GM23338 (cell line): ENCODE measurements around the gene RWDD1. TPM values are rescaled to one million over a fixed set of nuclear protein-coding genes. Genes with fewer than 3 reads are reported as not detected.

Experiments
- ATAC-seq: fragments of 200-7000 bp; cut with Tn5 transposase; 3 replicates; pipeline ENCODE4 v1.9.1; 2020
- DNase-seq: peaks from one replicate; pipeline ENCODE4 v3.0.0-alpha.2; 2015; ENCODE audit warnings: low spot score
- H2AFZ ChIP-seq: fragments of 200-600 bp; sonication (generic); 2 replicates; pipeline ENCODE4 v1.8.0; 2016; ENCODE audit warnings: antibody characterized with exemption, mild to moderate bottlenecking, moderate library complexity
- H3F3A ChIP-seq: fragments of 200-600 bp; sonication (generic); replicated peaks from 2 replicates; pipeline ENCODE4 v1.8.0; 2017; ENCODE audit warnings: antibody characterized with exemption, mixed run types, low read depth
- H3K27ac ChIP-seq: fragments of 200-600 bp; sonication (generic); 2 replicates; pipeline ENCODE4 v1.6.1; 2016; ENCODE audit warnings: low read depth
- H3K27me3 ChIP-seq: fragments of 200-600 bp; sonication (generic); 2 replicates; pipeline ENCODE4 v1.8.0; 2016; ENCODE audit warnings: mild to moderate bottlenecking, mixed run types, moderate library complexity; ENCODE audit not compliant: insufficient read depth
- H3K36me3 ChIP-seq: fragments of 200-600 bp; sonication (generic); 2 replicates; pipeline ENCODE4 v1.8.0; 2016; ENCODE audit warnings: mild to moderate bottlenecking; ENCODE audit not compliant: insufficient read depth
- H3K4me1 ChIP-seq: fragments of 200-600 bp; sonication (generic); 2 replicates; pipeline ENCODE4 v1.8.0; 2016; ENCODE audit warnings: mild to moderate bottlenecking, moderate library complexity; ENCODE audit not compliant: insufficient read depth
- H3K4me2 ChIP-seq: fragments of 200-600 bp; sonication (generic); 2 replicates; pipeline ENCODE4 v1.7.1; 2017; ENCODE audit warnings: mixed run types
- H3K4me3 ChIP-seq: fragments of 200-600 bp; sonication (generic); 2 replicates; pipeline ENCODE4 v1.6.1; 2016; ENCODE audit warnings: mixed run types
- H3K79me2 ChIP-seq: fragments of 200-600 bp; sonication (generic); replicated peaks from 2 replicates; pipeline ENCODE4 v1.8.0; 2017; ENCODE audit warnings: mild to moderate bottlenecking; ENCODE audit not compliant: insufficient read depth
- H3K9me2 ChIP-seq: fragments of 200-600 bp; sonication (generic); 2 replicates; pipeline ENCODE4 v1.8.0; 2017; ENCODE audit not compliant: insufficient read depth
- H4K20me1 ChIP-seq: fragments of 200-600 bp; sonication (generic); replicated peaks from 2 replicates; pipeline ENCODE4 v1.8.0; 2017; ENCODE audit warnings: mild to moderate bottlenecking; ENCODE audit not compliant: insufficient read depth
- H3K27ac Mint-ChIP-seq: 2 replicates; pipeline ENCODE4 v1.8.0; 2020; ENCODE audit warnings: inconsistent platforms, mild to moderate bottlenecking, moderate library complexity, mixed read lengths
- H3K27me3 Mint-ChIP-seq: 3 replicates; pipeline ENCODE4 v1.8.0; 2022; ENCODE audit warnings: low read depth, mild to moderate bottlenecking, moderate library complexity, mixed read lengths, inconsistent platforms; ENCODE audit not compliant: insufficient read depth, poor library complexity
- H3K36me3 Mint-ChIP-seq: 3 replicates; pipeline ENCODE4 v1.8.0; 2021; ENCODE audit warnings: low read depth, mild to moderate bottlenecking, inconsistent platforms, moderate library complexity, mixed read lengths
- H3K4me1 Mint-ChIP-seq: 3 replicates; pipeline ENCODE4 v1.8.0; 2020; ENCODE audit warnings: mild to moderate bottlenecking, inconsistent platforms, mixed read lengths
- H3K4me3 Mint-ChIP-seq: 3 replicates; pipeline ENCODE4 v1.8.0; 2021; ENCODE audit warnings: moderate library complexity, mild to moderate bottlenecking, inconsistent platforms, mixed read lengths
- H3K9me3 Mint-ChIP-seq: 3 replicates; pipeline ENCODE4 v1.8.0; 2020; ENCODE audit warnings: moderate library complexity, mild to moderate bottlenecking, inconsistent platforms, mixed read lengths
- CREB1 ChIP-seq: fragments of 250-450 bp; sonication (Bioruptor Pico); IDR thresholded peaks from 2 replicates; pipeline ENCODE4 v1.5.0; 2020; ENCODE audit warnings: low read depth, mild to moderate bottlenecking, moderate library complexity
- CTCF ChIP-seq, 2 experiments: fragments of 200-600 bp in 1 of 2; sonication (generic) in 1 of 2; conservative IDR thresholded peaks; 2 replicates each; pipeline versions ENCODE4 v1.5.1 to v1.6.1; 2016 to 2017; ENCODE audit warnings: antibody characterized with exemption in 2 of 2, low read depth in 2 of 2, mild to moderate bottlenecking in 2 of 2, moderate library complexity in 1 of 2
- ETS1 ChIP-seq: IDR thresholded peaks from 2 replicates; pipeline ENCODE4 v1.6.1; 2016; ENCODE audit warnings: antibody characterized with exemption
- EZH2 ChIP-seq: fragments of 200-600 bp; sonication (generic); IDR thresholded peaks from one replicate; pipeline ENCODE4 v1.8.0; 2017; ENCODE audit warnings: antibody characterized with exemption, mild to moderate bottlenecking, low read depth; ENCODE audit not compliant: unreplicated experiment
- EZH2phosphoT487 ChIP-seq: fragments of 200-600 bp; sonication (generic); IDR thresholded peaks from one replicate; pipeline ENCODE4 v1.8.1; 2018; ENCODE audit warnings: antibody characterized with exemption; ENCODE audit not compliant: unreplicated experiment
- JUNB ChIP-seq: IDR thresholded peaks from one replicate; pipeline ENCODE4 v1.6.1; 2016; ENCODE audit warnings: antibody characterized with exemption; ENCODE audit not compliant: unreplicated experiment
- NANOG ChIP-seq: IDR thresholded peaks from 2 replicates; pipeline ENCODE4 v1.6.1; 2016; ENCODE audit warnings: antibody characterized with exemption, borderline replicate concordance
- POLR2AphosphoS5 ChIP-seq: IDR thresholded peaks from 2 replicates; pipeline ENCODE4 v1.6.1; 2016; ENCODE audit warnings: antibody characterized with exemption, low read depth
- STAT1 ChIP-seq: IDR thresholded peaks from one replicate; pipeline ENCODE4 v1.6.1; 2016; ENCODE audit warnings: antibody characterized with exemption; ENCODE audit not compliant: unreplicated experiment
- ZNF114 ChIP-seq: fragments of 250-450 bp; sonication (Bioruptor Pico); IDR thresholded peaks from 2 replicates; pipeline ENCODE4 v1.5.0; 2020; ENCODE audit warnings: mild to moderate bottlenecking, moderate library complexity
- ZNF331 ChIP-seq: fragments of 250-450 bp; sonication (Bioruptor Pico); IDR thresholded peaks from 2 replicates; pipeline ENCODE4 v1.5.0; 2020; ENCODE audit warnings: low read depth, mild to moderate bottlenecking, moderate library complexity
- polyA plus RNA-seq: library from polyadenylated mRNA; unstranded; fragments of >200 nt; fragmentation: Nextera tagmentation; extraction: Ambion mirVana; gene quantifications from 2 replicates; pipeline ENCODE4 v1.2.1, GENCODE V29; 2016
- total RNA-seq: library from RNA; depleted of rRNA; stranded (reverse); fragments of >200 nt; shearing (Covaris generic); gene quantifications from 2 replicates; pipeline ENCODE4 v1.2.3, GENCODE V29; 2014
- TF ChIP-seq, protein P1 (sequence below): fragments of 250-450 bp; sonication (Bioruptor Pico); IDR thresholded peaks from 2 replicates; pipeline ENCODE4 v1.5.0; 2020; ENCODE audit warnings: mild to moderate bottlenecking, moderate library complexity
- TF ChIP-seq, protein P2 (sequence below): IDR thresholded peaks from one replicate; pipeline ENCODE4 v1.6.1; 2018; ENCODE audit warnings: antibody characterized with exemption; ENCODE audit not compliant: unreplicated experiment

The RWDD1 gene
- total and polyA plus RNA-seq, 2 experiments from 2014 or later = 20.2 to 171 TPM

DNA sequence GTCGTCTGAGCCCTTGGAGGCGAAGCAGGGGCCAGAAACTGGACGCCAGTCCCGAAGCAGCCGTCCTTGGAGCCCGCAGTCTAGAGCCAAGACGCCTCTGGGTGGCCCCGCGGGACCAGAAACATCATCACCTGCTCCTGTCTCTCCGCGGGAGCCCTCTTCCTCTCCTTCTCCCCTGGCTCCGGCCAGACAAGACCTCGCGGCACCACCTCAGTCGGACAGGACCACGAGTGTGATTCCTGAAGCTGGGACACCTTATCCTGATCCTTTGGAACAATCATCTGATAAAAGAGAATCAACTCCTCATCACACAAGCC lies 45.4 kb downstream of the RWDD1 start:
- Mint-ChIP-seq H3K9me3 (no peaks in the 10 kb centered on the region), H3K36me3 (no peaks in the 10 kb centered on the region), H3K27ac (no peak overlapping the region), H3K4me1 (peaks cover 13% of the 10 kb centered on the region; the same call in 2 of the 3 replicates), H3K4me3 (peak overlapping the region; percentile 91), H3K27me3 (peaks cover 16% of the 10 kb centered on the region)
- Histone ChIP-seq H2AFZ (peak overlapping the region; percentile 98), H3K27me3 (peaks cover 15% of the 10 kb centered on the region), H3K36me3 (no peaks in the 10 kb centered on the region), H3K9me2 (no peaks in the 10 kb centered on the region), H3K4me3 (peak overlapping the region; percentile 56), H3K79me2 (no peaks in the 10 kb centered on the region), H3F3A (no peaks in the 10 kb centered on the region), H3K4me2 (peak overlapping the region; percentile 72), H3K4me1 (no peaks in the 10 kb centered on the region), H3K27ac (no peak overlapping the region), H4K20me1 (no peaks in the 10 kb centered on the region)
- ATAC-seq (peak; percentile 24), DNase-seq (peak; percentile 49)
- TF ChIP-seq EZH2phosphoT487 = no peak
- TF ChIP-seq STAT1 = no peak
- no peak for TF ChIP-seq NANOG
- no peak for TF ChIP-seq ZNF114 (CRISPR knock-in tag)
- TF ChIP-seq CTCF (conservative IDR thresholded peaks at IDR 0.05; ENCODE audit: low read depth in 2 of 2) = no peak
- TF ChIP-seq, protein P1, sequence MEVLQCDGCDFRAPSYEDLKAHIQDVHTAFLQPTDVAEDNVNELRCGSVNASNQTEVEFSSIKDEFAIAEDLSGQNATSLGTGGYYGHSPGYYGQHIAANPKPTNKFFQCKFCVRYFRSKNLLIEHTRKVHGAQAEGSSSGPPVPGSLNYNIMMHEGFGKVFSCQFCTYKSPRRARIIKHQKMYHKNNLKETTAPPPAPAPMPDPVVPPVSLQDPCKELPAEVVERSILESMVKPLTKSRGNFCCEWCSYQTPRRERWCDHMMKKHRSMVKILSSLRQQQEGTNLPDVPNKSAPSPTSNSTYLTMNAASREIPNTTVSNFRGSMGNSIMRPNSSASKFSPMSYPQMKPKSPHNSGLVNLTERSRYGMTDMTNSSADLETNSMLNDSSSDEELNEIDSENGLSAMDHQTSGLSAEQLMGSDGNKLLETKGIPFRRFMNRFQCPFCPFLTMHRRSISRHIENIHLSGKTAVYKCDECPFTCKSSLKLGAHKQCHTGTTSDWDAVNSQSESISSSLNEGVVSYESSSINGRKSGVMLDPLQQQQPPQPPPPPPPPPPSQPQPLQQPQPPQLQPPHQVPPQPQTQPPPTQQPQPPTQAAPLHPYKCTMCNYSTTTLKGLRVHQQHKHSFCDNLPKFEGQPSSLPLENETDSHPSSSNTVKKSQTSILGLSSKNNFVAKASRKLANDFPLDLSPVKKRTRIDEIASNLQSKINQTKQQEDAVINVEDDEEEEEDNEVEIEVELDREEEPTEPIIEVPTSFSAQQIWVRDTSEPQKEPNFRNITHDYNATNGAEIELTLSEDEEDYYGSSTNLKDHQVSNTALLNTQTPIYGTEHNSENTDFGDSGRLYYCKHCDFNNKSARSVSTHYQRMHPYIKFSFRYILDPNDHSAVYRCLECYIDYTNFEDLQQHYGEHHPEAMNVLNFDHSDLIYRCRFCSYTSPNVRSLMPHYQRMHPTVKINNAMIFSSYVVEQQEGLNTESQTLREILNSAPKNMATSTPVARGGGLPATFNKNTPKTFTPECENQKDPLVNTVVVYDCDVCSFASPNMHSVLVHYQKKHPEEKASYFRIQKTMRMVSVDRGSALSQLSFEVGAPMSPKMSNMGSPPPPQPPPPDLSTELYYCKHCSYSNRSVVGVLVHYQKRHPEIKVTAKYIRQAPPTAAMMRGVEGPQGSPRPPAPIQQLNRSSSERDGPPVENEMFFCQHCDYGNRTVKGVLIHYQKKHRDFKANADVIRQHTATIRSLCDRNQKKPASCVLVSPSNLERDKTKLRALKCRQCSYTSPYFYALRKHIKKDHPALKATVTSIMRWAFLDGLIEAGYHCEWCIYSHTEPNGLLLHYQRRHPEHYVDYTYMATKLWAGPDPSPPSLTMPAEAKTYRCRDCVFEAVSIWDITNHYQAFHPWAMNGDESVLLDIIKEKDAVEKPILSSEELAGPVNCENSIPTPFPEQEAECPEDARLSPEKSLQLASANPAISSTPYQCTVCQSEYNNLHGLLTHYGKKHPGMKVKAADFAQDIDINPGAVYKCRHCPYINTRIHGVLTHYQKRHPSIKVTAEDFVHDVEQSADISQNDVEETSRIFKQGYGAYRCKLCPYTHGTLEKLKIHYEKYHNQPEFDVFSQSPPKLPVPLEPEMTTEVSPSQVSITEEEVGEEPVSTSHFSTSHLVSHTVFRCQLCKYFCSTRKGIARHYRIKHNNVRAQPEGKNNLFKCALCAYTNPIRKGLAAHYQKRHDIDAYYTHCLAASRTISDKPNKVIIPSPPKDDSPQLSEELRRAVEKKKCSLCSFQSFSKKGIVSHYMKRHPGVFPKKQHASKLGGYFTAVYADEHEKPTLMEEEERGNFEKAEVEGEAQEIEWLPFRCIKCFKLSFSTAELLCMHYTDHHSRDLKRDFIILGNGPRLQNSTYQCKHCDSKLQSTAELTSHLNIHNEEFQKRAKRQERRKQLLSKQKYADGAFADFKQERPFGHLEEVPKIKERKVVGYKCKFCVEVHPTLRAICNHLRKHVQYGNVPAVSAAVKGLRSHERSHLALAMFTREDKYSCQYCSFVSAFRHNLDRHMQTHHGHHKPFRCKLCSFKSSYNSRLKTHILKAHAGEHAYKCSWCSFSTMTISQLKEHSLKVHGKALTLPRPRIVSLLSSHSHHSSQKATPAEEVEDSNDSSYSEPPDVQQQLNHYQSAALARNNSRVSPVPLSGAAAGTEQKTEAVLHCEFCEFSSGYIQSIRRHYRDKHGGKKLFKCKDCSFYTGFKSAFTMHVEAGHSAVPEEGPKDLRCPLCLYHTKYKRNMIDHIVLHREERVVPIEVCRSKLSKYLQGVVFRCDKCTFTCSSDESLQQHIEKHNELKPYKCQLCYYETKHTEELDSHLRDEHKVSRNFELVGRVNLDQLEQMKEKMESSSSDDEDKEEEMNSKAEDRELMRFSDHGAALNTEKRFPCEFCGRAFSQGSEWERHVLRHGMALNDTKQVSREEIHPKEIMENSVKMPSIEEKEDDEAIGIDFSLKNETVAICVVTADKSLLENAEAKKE (CRISPR knock-in tag) = no peak
- TF ChIP-seq ETS1 = no peak
- no peak for TF ChIP-seq ZNF331
- TF ChIP-seq JUNB = no peak
- TF ChIP-seq CREB1 (CRISPR knock-in tag) = no peak
- TF ChIP-seq, protein P2, sequence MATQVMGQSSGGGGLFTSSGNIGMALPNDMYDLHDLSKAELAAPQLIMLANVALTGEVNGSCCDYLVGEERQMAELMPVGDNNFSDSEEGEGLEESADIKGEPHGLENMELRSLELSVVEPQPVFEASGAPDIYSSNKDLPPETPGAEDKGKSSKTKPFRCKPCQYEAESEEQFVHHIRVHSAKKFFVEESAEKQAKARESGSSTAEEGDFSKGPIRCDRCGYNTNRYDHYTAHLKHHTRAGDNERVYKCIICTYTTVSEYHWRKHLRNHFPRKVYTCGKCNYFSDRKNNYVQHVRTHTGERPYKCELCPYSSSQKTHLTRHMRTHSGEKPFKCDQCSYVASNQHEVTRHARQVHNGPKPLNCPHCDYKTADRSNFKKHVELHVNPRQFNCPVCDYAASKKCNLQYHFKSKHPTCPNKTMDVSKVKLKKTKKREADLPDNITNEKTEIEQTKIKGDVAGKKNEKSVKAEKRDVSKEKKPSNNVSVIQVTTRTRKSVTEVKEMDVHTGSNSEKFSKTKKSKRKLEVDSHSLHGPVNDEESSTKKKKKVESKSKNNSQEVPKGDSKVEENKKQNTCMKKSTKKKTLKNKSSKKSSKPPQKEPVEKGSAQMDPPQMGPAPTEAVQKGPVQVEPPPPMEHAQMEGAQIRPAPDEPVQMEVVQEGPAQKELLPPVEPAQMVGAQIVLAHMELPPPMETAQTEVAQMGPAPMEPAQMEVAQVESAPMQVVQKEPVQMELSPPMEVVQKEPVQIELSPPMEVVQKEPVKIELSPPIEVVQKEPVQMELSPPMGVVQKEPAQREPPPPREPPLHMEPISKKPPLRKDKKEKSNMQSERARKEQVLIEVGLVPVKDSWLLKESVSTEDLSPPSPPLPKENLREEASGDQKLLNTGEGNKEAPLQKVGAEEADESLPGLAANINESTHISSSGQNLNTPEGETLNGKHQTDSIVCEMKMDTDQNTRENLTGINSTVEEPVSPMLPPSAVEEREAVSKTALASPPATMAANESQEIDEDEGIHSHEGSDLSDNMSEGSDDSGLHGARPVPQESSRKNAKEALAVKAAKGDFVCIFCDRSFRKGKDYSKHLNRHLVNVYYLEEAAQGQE = no peak
- TF ChIP-seq EZH2 = no peak
- no peak for TF ChIP-seq POLR2AphosphoS5
